Fibroblast of lung (primary cell): ENCODE results near the gene ADORA1.

ENCODE experiments used
- EZH2 ChIP-seq: IDR thresholded peaks from 2 replicates; pipeline ENCODE4 v1.5.1; 2012; ENCODE audit warnings: low read length, control low read depth, mild to moderate bottlenecking; ENCODE audit errors: missing control alignments
- TF ChIP-seq, protein P1 (sequence below), 2 donors: IDR thresholded peaks in 1 of 2; conservative IDR thresholded peaks in 1 of 2; 1 replicate in 1 of 2; 2 replicates in 1 of 2; pipeline ENCODE4 v1.5.1; 2011 to 2012; ENCODE audit warnings: low read length in 2 of 2, control low read depth in 1 of 2, inconsistent platforms in 1 of 2, low read depth in 1 of 2, mild to moderate bottlenecking in 1 of 2

DNA sequence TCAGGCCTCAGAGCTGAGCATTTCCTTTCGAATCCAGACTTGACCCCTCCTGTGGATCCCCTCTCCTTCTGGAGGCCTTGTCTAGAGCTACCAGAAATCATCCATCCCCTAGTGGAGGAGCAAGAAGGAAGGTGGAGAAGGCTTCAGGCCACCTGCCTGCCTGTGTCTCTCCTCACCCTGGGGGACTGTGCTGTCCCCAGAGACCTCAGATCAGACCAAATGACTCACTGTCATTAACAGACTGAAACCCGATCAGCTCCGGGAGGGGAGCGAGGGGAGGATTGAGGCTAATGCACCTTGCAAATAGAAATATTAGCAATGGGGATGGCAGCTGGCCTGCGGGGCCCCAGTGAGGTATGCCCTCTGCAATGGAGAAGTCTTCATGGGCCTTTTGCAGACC is 46.0 kb downstream of the ADORA1 start:
- TF ChIP-seq, protein P1, sequence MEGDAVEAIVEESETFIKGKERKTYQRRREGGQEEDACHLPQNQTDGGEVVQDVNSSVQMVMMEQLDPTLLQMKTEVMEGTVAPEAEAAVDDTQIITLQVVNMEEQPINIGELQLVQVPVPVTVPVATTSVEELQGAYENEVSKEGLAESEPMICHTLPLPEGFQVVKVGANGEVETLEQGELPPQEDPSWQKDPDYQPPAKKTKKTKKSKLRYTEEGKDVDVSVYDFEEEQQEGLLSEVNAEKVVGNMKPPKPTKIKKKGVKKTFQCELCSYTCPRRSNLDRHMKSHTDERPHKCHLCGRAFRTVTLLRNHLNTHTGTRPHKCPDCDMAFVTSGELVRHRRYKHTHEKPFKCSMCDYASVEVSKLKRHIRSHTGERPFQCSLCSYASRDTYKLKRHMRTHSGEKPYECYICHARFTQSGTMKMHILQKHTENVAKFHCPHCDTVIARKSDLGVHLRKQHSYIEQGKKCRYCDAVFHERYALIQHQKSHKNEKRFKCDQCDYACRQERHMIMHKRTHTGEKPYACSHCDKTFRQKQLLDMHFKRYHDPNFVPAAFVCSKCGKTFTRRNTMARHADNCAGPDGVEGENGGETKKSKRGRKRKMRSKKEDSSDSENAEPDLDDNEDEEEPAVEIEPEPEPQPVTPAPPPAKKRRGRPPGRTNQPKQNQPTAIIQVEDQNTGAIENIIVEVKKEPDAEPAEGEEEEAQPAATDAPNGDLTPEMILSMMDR (conservative IDR thresholded peaks at IDR 0.05 in 1 of 2, IDR thresholded peaks at IDR 0.05 in 1 of 2; ENCODE audit: low read depth in 1 of 2, low read length in 2 of 2), result no peak
- no peak for TF ChIP-seq EZH2
